ENCODE results near the gene C11orf97. TPM values are rescaled to one million over a fixed set of nuclear protein-coding genes. Genes with fewer than 3 reads are reported as not detected.

C11orf97 gene
- total and polyA plus RNA-seq, 2 of the 13 experiments (the other 11 are each of a cell fraction or from before 2014, with no cell fraction given), result 0.35 TPM; not detected in 1

- Histone ChIP-seq H3K27me3 (ENCODE audit: control insufficient read depth in 1 of 2, insufficient read depth in 2 of 2, low read length in 2 of 2) (peaks cover 0 to 10% of the 10 kb centered on the region in 2 experiments; a peak in 3 of 5 replicates), H3K4me3 (replicated peaks in 1 of 3; ENCODE audit: insufficient read depth in 1 of 3, low read depth in 2 of 3, low read length in 3 of 3) (no peak overlapping the region), H3K36me3 (replicated peaks in 1 of 2; ENCODE audit: control insufficient read depth in 1 of 2, insufficient read depth in 2 of 2, low read length in 2 of 2) (no peaks in the 10 kb centered on the region), H3K4me2 (ENCODE audit: low read depth, low read length) (no peak overlapping the region), H3K27ac (ENCODE audit: extremely low read length, insufficient read depth, low read length) (no peak overlapping the region), H3K79me2 (ENCODE audit: insufficient read depth, low read length) (no peaks in the 10 kb centered on the region), H4K20me1 (ENCODE audit: insufficient read depth, low read length) (no peaks in the 10 kb centered on the region), H3K9me3 (ENCODE audit: low read length) (no peaks in the 10 kb centered on the region), H3K9ac (ENCODE audit: insufficient read depth, low read depth, low read length) (no peak overlapping the region), H3K4me1 (ENCODE audit: insufficient read depth, low read length) (no peaks in the 10 kb centered on the region), H2AFZ (ENCODE audit: low read length) (no peak overlapping the region)
- 2% methylated on average over 3 of the region's 3 CpGs for WGBS (ENCODE audit: low lambda C conversion rate)
- FAIRE-seq (no peak), ATAC-seq (no peak), DNase-seq (ENCODE audit: low spot score) (no peak)
- ChIA-PET CTCF (ENCODE audit: low intra/inter-chr PET ratio, low total read pairs) (no interaction called here), POLR2A (no interaction called here)
- in situ Hi-C loops (cut with HindIII; ENCODE audit: extremely low pct_ligation_motif_present, low pct_unique_long_range_greater_than_20kb), result no loop called here
- no TSS peak for BruUV-seq (replicated peaks)
- intact Hi-C loops (cut with micrococcal nuclease; ENCODE audit: unreplicated experiment), result no loop called here
- no peak for TF ChIP-seq KLF16 (CRISPR knock-in tag; IDR thresholded peaks at IDR 0.05)
- TF ChIP-seq ZFX (CRISPR knock-in tag; IDR thresholded peaks at IDR 0.05; ENCODE audit: low read depth), result no peak
- TF ChIP-seq KLF11 (CRISPR knock-in tag; IDR thresholded peaks at IDR 0.05), result no peak
- no peak for TF ChIP-seq RFX5 (IDR thresholded peaks at IDR 0.05; ENCODE audit: low read depth, low read length)
- no peak for TF ChIP-seq MAX (IDR thresholded peaks at IDR 0.05)
- no peak for TF ChIP-seq MATR3 (CRISPR knock-in tag; IDR thresholded peaks at IDR 0.05)
- no peak for TF ChIP-seq U2AF1 (optimal IDR thresholded peaks at IDR 0.05; ENCODE audit: low read depth, low read length)
- TF ChIP-seq U2AF2 (IDR thresholded peaks at IDR 0.05; ENCODE audit: low read depth, low read length), result no peak
- TF ChIP-seq SNAPC4 (CRISPR knock-in tag; IDR thresholded peaks at IDR 0.05), result no peak
- TF ChIP-seq ZFP37 (CRISPR knock-in tag; IDR thresholded peaks at IDR 0.05; ENCODE audit: borderline replicate concordance), result no peak
- TF ChIP-seq HMG20A (CRISPR knock-in tag; IDR thresholded peaks at IDR 0.05; ENCODE audit: borderline replicate concordance), result no peak
- TF ChIP-seq ZNF274 (CRISPR knock-in tag; IDR thresholded peaks at IDR 0.05), result no peak
- TF ChIP-seq TRAFD1 (CRISPR knock-in tag; IDR thresholded peaks at IDR 0.05; ENCODE audit: borderline replicate concordance), result no peak
- TF ChIP-seq CREB3 (CRISPR knock-in tag; IDR thresholded peaks at IDR 0.05), result no peak
- TF ChIP-seq ZNF17 (CRISPR knock-in tag; IDR thresholded peaks at IDR 0.05), result no peak
- TF ChIP-seq POLR2A (IDR thresholded peaks at IDR 0.05; ENCODE audit: insufficient read depth in 1 of 2, low read depth in 2 of 2, low read length in 2 of 2), result no peak
- no peak for TF ChIP-seq ZNF792 (CRISPR knock-in tag; IDR thresholded peaks at IDR 0.05)
Measured at GRCh38 chr11:94577841-94578240, 65.6 kb downstream of the C11orf97 start.

Measured in HepG2 (cell line).